HEK293T (cell line): Measurements from ENCODE around the gene ESPN.
A peak's percentile ranks its signal among the peaks of the same experiment; 100 is the strongest.

Source experiments
- CTCF ChIA-PET: fragments of 350-600 bp; formaldehyde crosslinking; extraction: SDS; loops from one replicate; lab custom pipeline; 2021; ENCODE audit warnings: antibody characterized with exemption, inconsistent platforms; lab: Yijun Ruan, JAX
- POLR2A ChIA-PET: fragments of 350-600 bp; formaldehyde crosslinking; extraction: SDS; loops from one replicate; lab custom pipeline; 2020; ENCODE audit warnings: antibody characterized with exemption, inconsistent platforms; lab: Yijun Ruan, JAX
- DNase-seq: peaks from one replicate; pipeline ENCODE4 v3.0.0; 2012; ENCODE audit warnings: mixed read lengths; ENCODE audit errors: extremely low spot score
- ARNT ChIP-seq: fragments of 450-650 bp; IDR thresholded peaks from 2 replicates; pipeline ENCODE4 v1.6.1; 2017; ENCODE audit warnings: mild to moderate bottlenecking
- BHLHE40 ChIP-seq: fragments of 450-650 bp; IDR thresholded peaks from 2 replicates; pipeline ENCODE4 v1.6.1; 2016; ENCODE audit warnings: mild to moderate bottlenecking, moderate library complexity, borderline replicate concordance
- CTBP1 ChIP-seq: fragments of 450-650 bp; IDR thresholded peaks from 2 replicates; pipeline ENCODE4 v1.6.1; 2016; ENCODE audit warnings: borderline replicate concordance
- ELF4 ChIP-seq: fragments of 450-650 bp; IDR thresholded peaks from 2 replicates; pipeline ENCODE4 v1.6.1; 2017; ENCODE audit warnings: antibody characterized with exemption
- FOXA1 ChIP-seq: fragments of 450-650 bp; IDR thresholded peaks from 2 replicates; pipeline ENCODE4 v1.6.1; 2016; ENCODE audit warnings: mild to moderate bottlenecking
- FOXK2 ChIP-seq: fragments of 450-650 bp; IDR thresholded peaks from 2 replicates; pipeline ENCODE4 v1.6.1; 2016; ENCODE audit warnings: mild to moderate bottlenecking
- FOXM1 ChIP-seq: fragments of 450-650 bp; IDR thresholded peaks from 2 replicates; pipeline ENCODE4 v1.6.1; 2017; ENCODE audit warnings: mild to moderate bottlenecking, borderline replicate concordance
- HDGF ChIP-seq: fragments of 450-650 bp; IDR thresholded peaks from 2 replicates; pipeline ENCODE4 v1.6.1; 2017; ENCODE audit warnings: antibody characterized with exemption, borderline replicate concordance
- L3MBTL2 ChIP-seq: fragments of 450-650 bp; conservative IDR thresholded peaks from 2 replicates; pipeline ENCODE4 v1.6.1; 2016; ENCODE audit warnings: mild to moderate bottlenecking
- LEF1 ChIP-seq: fragments of 450-650 bp; IDR thresholded peaks from 2 replicates; pipeline ENCODE4 v1.6.1; 2017; ENCODE audit warnings: mild to moderate bottlenecking, borderline replicate concordance
- NFRKB ChIP-seq: fragments of 450-650 bp; IDR thresholded peaks from 2 replicates; pipeline ENCODE4 v1.6.1; 2016; ENCODE audit warnings: mild to moderate bottlenecking, moderate library complexity
- PKNOX1 ChIP-seq: fragments of 450-650 bp; IDR thresholded peaks from 2 replicates; pipeline ENCODE4 v1.6.1; 2016
- SP1 ChIP-seq: fragments of 450-650 bp; IDR thresholded peaks from 2 replicates; pipeline ENCODE4 v1.6.1; 2017
- SUZ12 ChIP-seq: fragments of 450-650 bp; IDR thresholded peaks from 2 replicates; pipeline ENCODE4 v1.6.1; 2016; ENCODE audit warnings: mild to moderate bottlenecking
- TARDBP ChIP-seq: fragments of 450-650 bp; IDR thresholded peaks from 2 replicates; pipeline ENCODE4 v1.6.1; 2016
- ZNF384 ChIP-seq: fragments of 450-650 bp; IDR thresholded peaks from 2 replicates; pipeline ENCODE4 v1.6.1; 2016

ESPN gene

GRCh38 chr1:6487804-6488484 is 63.4 kb downstream of the ESPN start:
- no peak for DNase-seq
- TF ChIP-seq SUZ12 (no peak), FOXM1 (no peak), HDGF (no peak), CTBP1 (no peak), NFRKB (no peak), FOXA1 (no peak), LEF1 (no peak), L3MBTL2 (no peak), BHLHE40 (no peak), ARNT (no peak), ZNF384 (no peak), FOXK2 (no peak), PKNOX1 (no peak), TARDBP (no peak), SP1 (no peak), ELF4 (no peak)
- ChIA-PET POLR2A (interaction anchor here (1.2 kb wide), 1 partner anchor 33 kb away, joined by 3 read pairs; no protein-coding TSS in a partner anchor), CTCF (interaction anchor here (1.1 kb wide), 1 partner anchor 31 kb away, joined by 3 read pairs; no protein-coding TSS in a partner anchor)

GRCh38 chr1:6488602-6489382 is 64.2 kb downstream of the ESPN start:
- ChIA-PET POLR2A (interaction anchor here (1.0 to 1.2 kb wide), 2 partner anchors 15 to 32 kb away, joined by 3 to 4 read pairs; no protein-coding TSS in a partner anchor), CTCF (interaction anchor here (0.6 to 2.2 kb wide), 5 partner anchors 11 to 84 kb away, joined by 3 to 9 read pairs (median 3); no protein-coding TSS in a partner anchor)
- TF ChIP-seq ARNT (no peak), FOXM1 (no peak), BHLHE40 (no peak), FOXK2 (no peak), LEF1 (no peak), SUZ12 (no peak)
- DNase-seq: no peak

GRCh38 chr1:6489383-6489765 is 64.8 kb downstream of the ESPN start:
- TF ChIP-seq SP1: no peak
- TF ChIP-seq SUZ12: no peak
- TF ChIP-seq CTBP1: no peak
- TF ChIP-seq ZNF384: no peak
- TF ChIP-seq TARDBP: no peak
- no peak for TF ChIP-seq ARNT
- no peak for TF ChIP-seq NFRKB
- no peak for TF ChIP-seq BHLHE40
- no peak for TF ChIP-seq FOXA1
- TF ChIP-seq FOXM1: no peak
- no peak for TF ChIP-seq HDGF
- TF ChIP-seq ELF4: no peak
- no peak for TF ChIP-seq LEF1
- TF ChIP-seq PKNOX1: no peak
- no peak for TF ChIP-seq L3MBTL2
- no peak for TF ChIP-seq FOXK2
- DNase-seq: no peak
- ChIA-PET POLR2A (interaction anchor here (1.0 kb wide), 1 partner anchor 15 kb away, joined by 4 read pairs; no protein-coding TSS in a partner anchor), CTCF (interaction anchor here (0.6 to 2.2 kb wide), 5 partner anchors 10 to 85 kb away, joined by 3 to 9 read pairs (median 3); no protein-coding TSS in a partner anchor)

- ChIA-PET POLR2A (no interaction called here), CTCF (interaction anchor here (0.6 to 2.2 kb wide), 7 partner anchors 10 to 251 kb away, joined by 3 to 9 read pairs (median 3); no protein-coding TSS in a partner anchor)
These were observed 65.2 kb downstream of the ESPN start for GRCh38 chr1:6489799-6490180.

More at GRCh38 chr1:6489799-6490180, 65.2 kb downstream of the ESPN start:
- TF ChIP-seq TARDBP (no peak), LEF1 (no peak), L3MBTL2 (no peak), FOXA1 (no peak), CTBP1 (no peak), PKNOX1 (no peak), BHLHE40 (no peak), ARNT (no peak), ZNF384 (no peak), FOXK2 (no peak), NFRKB (no peak), ELF4 (no peak), FOXM1 (no peak), SP1 (no peak), HDGF (no peak), SUZ12 (no peak)
- peak; percentile 90 for DNase-seq
